CD14-positive monocyte (primary cell): Measurements from ENCODE around the gene NUP188. TPM values are rescaled to one million over a fixed set of nuclear protein-coding genes. Genes with fewer than 3 reads are reported as not detected.

Experiments used
- DNase-seq, 3 donors: peaks; one replicate each; pipeline ENCODE4 v3.0.0-alpha.2; 2011 to 2022
- H2AFZ ChIP-seq: 2 replicates; pipeline ENCODE4 v1.6.0; 2012; ENCODE audit warnings: mild to moderate bottlenecking, low read depth, low read length, inconsistent platforms; ENCODE audit not compliant: insufficient read depth, poor library complexity, severe bottlenecking
- H3K27ac ChIP-seq, 2 donors: 1 replicate in 1 of 2; 2 replicates in 1 of 2; pipeline ENCODE4 v1.5.1; 2012 to 2013; ENCODE audit warnings: low read length in 2 of 2, control low read depth in 1 of 2, inconsistent platforms in 1 of 2, low read depth in 1 of 2, mild to moderate bottlenecking in 1 of 2
- H3K27me3 ChIP-seq, 2 donors: one replicate each; pipeline versions ENCODE4 v1.6.0 to v1.6.1; 2011 to 2013; ENCODE audit warnings: low read length in 2 of 2; ENCODE audit not compliant: control insufficient read depth in 2 of 2, insufficient read depth in 2 of 2
- H3K36me3 ChIP-seq, 2 donors: replicated peaks in 1 of 2; 1 replicate in 1 of 2; 2 replicates in 1 of 2; pipeline versions ENCODE4 v1.5.1 to v1.6.1; 2012 to 2013; ENCODE audit warnings: low read length in 2 of 2, control low read depth in 1 of 2, inconsistent platforms in 1 of 2, mild to moderate bottlenecking in 1 of 2; ENCODE audit not compliant: insufficient read depth in 2 of 2, control insufficient read depth in 1 of 2
- H3K4me1 ChIP-seq, 2 donors: 1 replicate in 1 of 2; 2 replicates in 1 of 2; pipeline versions ENCODE4 v1.5.1 to v1.6.1; 2012 to 2013; ENCODE audit warnings: low read length in 2 of 2, control low read depth in 1 of 2, inconsistent platforms in 1 of 2, mild to moderate bottlenecking in 1 of 2, moderate library complexity in 1 of 2; ENCODE audit not compliant: insufficient read depth in 2 of 2, control insufficient read depth in 1 of 2
- H3K4me2 ChIP-seq: replicated peaks from 2 replicates; pipeline ENCODE3; 2012; ENCODE audit warnings: low read length, moderate library complexity, mild to moderate bottlenecking; ENCODE audit not compliant: poor library complexity, severe bottlenecking; ENCODE audit errors: extremely low read depth
- H3K4me3 ChIP-seq, 3 experiments: fragments of 200-600 bp in 1 of 3; sonication (generic) in 1 of 3; replicated peaks in 1 of 3; 1 replicate in 2 of 3; 2 replicates in 1 of 3; pipeline ENCODE4 v1.5.1; 2011 to 2013; ENCODE audit warnings: low read length in 3 of 3, mild to moderate bottlenecking in 3 of 3, control low read depth in 2 of 3, low read depth in 2 of 3, inconsistent platforms in 1 of 3, moderate library complexity in 1 of 3
- H3K79me2 ChIP-seq: 2 replicates; pipeline ENCODE4 v1.6.0; 2012; ENCODE audit warnings: mild to moderate bottlenecking, control low read depth, inconsistent platforms, low read length, moderate library complexity; ENCODE audit not compliant: insufficient read depth
- H3K9ac ChIP-seq: 2 replicates; pipeline ENCODE4 v1.6.0; 2017; ENCODE audit warnings: low read length, mild to moderate bottlenecking; ENCODE audit not compliant: insufficient read depth, poor library complexity, severe bottlenecking
- H3K9me3 ChIP-seq, 2 donors: replicated peaks in 1 of 2; 1 replicate in 1 of 2; 2 replicates in 1 of 2; pipeline versions ENCODE4 v1.5.1 to v1.6.1; 2012 to 2013; ENCODE audit warnings: low read length in 2 of 2, control low read depth in 1 of 2; ENCODE audit not compliant: control insufficient read depth in 1 of 2, insufficient read depth in 1 of 2
- H4K20me1 ChIP-seq: 2 replicates; pipeline ENCODE4 v1.6.0; 2012; ENCODE audit warnings: mild to moderate bottlenecking, low read length, control low read depth, moderate library complexity; ENCODE audit not compliant: insufficient read depth
- H3K27ac Mint-ChIP-seq, 7 donors: one replicate each; pipeline ENCODE4 v1.8.0; 2020; ENCODE audit warnings: mild to moderate bottlenecking in 7 of 7, mixed read lengths in 7 of 7, moderate library complexity in 6 of 7, inconsistent platforms in 2 of 7
- H3K27me3 Mint-ChIP-seq, 3 donors: one replicate each; pipeline ENCODE4 v1.8.0; 2021 to 2022; ENCODE audit warnings: low read depth in 3 of 3, mild to moderate bottlenecking in 3 of 3, mixed read lengths in 3 of 3, moderate library complexity in 3 of 3, inconsistent platforms in 1 of 3
- H3K36me3 Mint-ChIP-seq, 2 donors: one replicate each; pipeline ENCODE4 v1.8.0; 2020; ENCODE audit warnings: mixed read lengths in 2 of 2, inconsistent platforms in 1 of 2, mild to moderate bottlenecking in 1 of 2
- H3K4me1 Mint-ChIP-seq: one replicate; pipeline ENCODE4 v1.8.0; 2020; ENCODE audit warnings: mild to moderate bottlenecking, mixed read lengths
- H3K4me3 Mint-ChIP-seq, 2 donors: one replicate each; pipeline ENCODE4 v1.8.0; 2020; ENCODE audit warnings: mild to moderate bottlenecking in 2 of 2, mixed read lengths in 2 of 2, moderate library complexity in 1 of 2
- H3K9me3 Mint-ChIP-seq, 7 donors: one replicate each; pipeline ENCODE4 v1.8.0; 2020 to 2022; ENCODE audit warnings: mixed read lengths in 7 of 7, mild to moderate bottlenecking in 6 of 7, moderate library complexity in 6 of 7, inconsistent platforms in 2 of 7
- CTCF ChIP-seq: fragments of 200-600 bp; IDR thresholded peaks from one replicate; pipeline ENCODE4 v1.8.0; 2022; ENCODE audit warnings: antibody characterized with exemption, mild to moderate bottlenecking
- WGBS: methylation state at CpG from one replicate; pipeline ENCODE4 v1.1.5; 2013; ENCODE audit warnings: missing lambda C conversion rate; ENCODE audit not compliant: insufficient coverage; 5-methylcytosine and 5-hydroxymethylcytosine counted together
- intact Hi-C, 2 donors: fragments of 100-400 bp; cut with micrococcal nuclease; formaldehyde crosslinking; loops; one replicate each; pipeline versions ENCODE4 v1.15.0 to v1.15.1; 2023
- polyA plus RNA-seq, 3 donors: library from polyadenylated mRNA; depleted of rRNA in 1 of 3; unstranded in 2 of 3; stranded (reverse) in 1 of 3; fragments of 300-500 nt in 2 of 3; fragments of >200 nt in 1 of 3; fragmentation: Illumina TruSeq in 2 of 3; gene quantifications; 1 replicate in 2 of 3; 2 replicates in 1 of 3; pipeline ENCODE4 v1.2.3, GENCODE V29; 2012 to 2021

NUP188 gene
- polyA plus RNA-seq, 3 donors: 10.5 to 28.2 (median 17.2) TPM

- Mint-ChIP-seq H3K9me3 (no peaks in the 10 kb centered on the region), H3K4me1 (no peaks in the 10 kb centered on the region), H3K36me3 (peaks cover 79 to 97% of the 10 kb centered on the region in 2 donors), H3K27me3 (peaks cover 0 to 1% (median 0%) of the 10 kb centered on the region in 3 donors), H3K4me3 (no peak overlapping the region), H3K27ac (no peak overlapping the region)
- no peaks in the 10 kb centered on the region for H3K27me3 ChIP-seq
- no peak for TF ChIP-seq CTCF
- H3K79me2 ChIP-seq: no peaks in the 10 kb centered on the region
- no peaks in the 10 kb centered on the region for H3K9me3 ChIP-seq
- no peak overlapping the region for H3K9ac ChIP-seq
- H3K36me3 ChIP-seq: peaks cover 80 to 99% of the 10 kb centered on the region in 2 donors
- H3K4me3 ChIP-seq: no peak overlapping the region
- no peaks in the 10 kb centered on the region for H3K4me1 ChIP-seq
- no peaks in the 10 kb centered on the region for H4K20me1 ChIP-seq
- intact Hi-C loops: no loop called here
- WGBS: no CpG with 5 or more reads among the region's 3 CpGs
- H3K27ac ChIP-seq: no peak overlapping the region
- DNase-seq: no peak
- no peak overlapping the region for H3K4me2 ChIP-seq
- H2AFZ ChIP-seq: no peak overlapping the region
These were observed 31.6 kb downstream of the NUP188 start for GRCh38 chr9:128979111-128979510.

- Histone ChIP-seq H3K9ac (no peak overlapping the region), H3K4me1 (no peaks in the 10 kb centered on the region), H4K20me1 (no peaks in the 10 kb centered on the region), H3K27me3 (no peaks in the 10 kb centered on the region), H3K79me2 (no peaks in the 10 kb centered on the region), H3K4me2 (no peak overlapping the region), H3K27ac (no peak overlapping the region), H2AFZ (no peak overlapping the region), H3K36me3 (peaks cover 91 to 99% of the 10 kb centered on the region in 2 donors), H3K4me3 (no peak overlapping the region), H3K9me3 (no peaks in the 10 kb centered on the region)
- intact Hi-C loops: no loop called here
- no peak for TF ChIP-seq CTCF
- DNase-seq: no peak
- Mint-ChIP-seq H3K4me3 (no peak overlapping the region), H3K27me3 (peaks cover 0 to 1% (median 0%) of the 10 kb centered on the region in 3 donors), H3K4me1 (no peaks in the 10 kb centered on the region), H3K9me3 (no peaks in the 10 kb centered on the region), H3K36me3 (peaks cover 90 to 98% of the 10 kb centered on the region in 2 donors), H3K27ac (no peak overlapping the region)
- no CpG with 5 or more reads among the region's 8 CpGs for WGBS
These were observed 36.0 kb downstream of the NUP188 start for GRCh38 chr9:128983536-128983935.
